Measurements from ENCODE around the gene ATL2.

The ATL2 gene

DNA sequence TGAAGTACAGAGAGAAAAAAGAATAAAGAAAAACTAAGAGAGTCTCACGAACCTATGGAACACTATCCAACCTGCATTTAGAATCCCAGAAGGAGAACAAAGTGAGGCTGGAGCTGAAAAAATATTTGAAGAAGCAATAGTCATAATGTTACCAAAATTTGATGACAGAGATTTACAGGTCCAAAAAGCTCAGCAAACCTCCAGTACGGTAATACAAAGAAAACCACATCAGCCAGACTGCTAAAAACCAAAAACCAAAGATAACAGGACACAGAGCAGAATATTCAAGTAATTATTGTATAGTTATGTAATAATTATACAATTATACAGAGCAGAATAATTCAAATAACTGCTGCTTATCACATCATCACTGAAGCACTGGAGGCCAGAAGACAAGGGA lies 23.7 kb downstream of the ATL2 start:
- in situ Hi-C loops (cut with HindIII; ENCODE audit: low pct_ligation_motif_present, low sequenced_read_pairs): no loop called here
- no peak for DNase-seq
- H3K36me3 ChIP-seq (replicated peaks): no peaks in the 10 kb centered on the region
- TF ChIP-seq, protein P1, sequence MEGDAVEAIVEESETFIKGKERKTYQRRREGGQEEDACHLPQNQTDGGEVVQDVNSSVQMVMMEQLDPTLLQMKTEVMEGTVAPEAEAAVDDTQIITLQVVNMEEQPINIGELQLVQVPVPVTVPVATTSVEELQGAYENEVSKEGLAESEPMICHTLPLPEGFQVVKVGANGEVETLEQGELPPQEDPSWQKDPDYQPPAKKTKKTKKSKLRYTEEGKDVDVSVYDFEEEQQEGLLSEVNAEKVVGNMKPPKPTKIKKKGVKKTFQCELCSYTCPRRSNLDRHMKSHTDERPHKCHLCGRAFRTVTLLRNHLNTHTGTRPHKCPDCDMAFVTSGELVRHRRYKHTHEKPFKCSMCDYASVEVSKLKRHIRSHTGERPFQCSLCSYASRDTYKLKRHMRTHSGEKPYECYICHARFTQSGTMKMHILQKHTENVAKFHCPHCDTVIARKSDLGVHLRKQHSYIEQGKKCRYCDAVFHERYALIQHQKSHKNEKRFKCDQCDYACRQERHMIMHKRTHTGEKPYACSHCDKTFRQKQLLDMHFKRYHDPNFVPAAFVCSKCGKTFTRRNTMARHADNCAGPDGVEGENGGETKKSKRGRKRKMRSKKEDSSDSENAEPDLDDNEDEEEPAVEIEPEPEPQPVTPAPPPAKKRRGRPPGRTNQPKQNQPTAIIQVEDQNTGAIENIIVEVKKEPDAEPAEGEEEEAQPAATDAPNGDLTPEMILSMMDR (IDR thresholded peaks at IDR 0.05; ENCODE audit: low read depth, low read length, missing control alignments): no peak
- no peak overlapping the region for H3K27ac ChIP-seq
- H3K4me3 ChIP-seq (ENCODE audit: low read depth, low read length): no peak overlapping the region
- H3K27me3 ChIP-seq (replicated peaks): no peaks in the 10 kb centered on the region

GRCh38 chr2:38352336-38352735 lies 24.7 kb downstream of the ATL2 start:
- Histone ChIP-seq H3K36me3 (replicated peaks) (no peaks in the 10 kb centered on the region), H3K27ac (no peak overlapping the region), H3K27me3 (replicated peaks) (no peaks in the 10 kb centered on the region), H3K4me3 (ENCODE audit: low read depth, low read length) (no peak overlapping the region)
- no peak for DNase-seq
- TF ChIP-seq, protein P1 (IDR thresholded peaks at IDR 0.05; ENCODE audit: low read depth, low read length, missing control alignments): no peak
- in situ Hi-C loops (cut with HindIII; ENCODE audit: low pct_ligation_motif_present, low sequenced_read_pairs): no loop called here

DNA sequence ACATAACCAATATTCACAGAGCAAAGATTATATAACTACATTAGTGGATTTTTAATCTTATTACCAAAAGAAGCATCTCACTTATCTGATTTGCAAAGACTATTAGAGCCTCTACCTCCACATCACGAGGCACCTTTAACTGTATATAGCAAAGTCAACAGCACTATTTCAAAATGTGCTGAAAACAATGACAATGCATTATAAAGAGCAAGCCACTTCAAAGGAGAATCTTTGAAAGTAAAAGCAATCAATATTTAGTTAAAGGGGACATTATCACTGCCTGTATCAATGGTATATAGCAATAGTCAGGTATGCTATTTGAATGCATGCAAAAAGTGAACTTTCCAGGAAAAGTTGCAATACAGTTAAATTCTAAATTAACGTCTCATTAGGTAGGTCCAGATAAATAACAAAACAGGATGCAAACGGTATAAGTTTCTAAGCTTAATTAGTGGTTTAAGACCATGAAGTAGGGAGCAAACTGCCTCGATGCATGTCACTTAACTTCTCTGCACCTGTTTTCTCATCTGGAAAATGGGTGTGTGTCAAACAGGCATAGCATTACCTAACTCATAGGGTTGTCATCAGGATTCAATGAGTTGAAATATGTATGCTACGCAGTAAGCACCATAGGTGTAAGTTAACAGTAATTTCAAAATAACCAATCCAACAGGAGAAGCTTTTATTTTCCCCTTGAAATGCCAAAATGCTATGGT lies 31.6 kb downstream of the ATL2 start:
- H3K27me3 ChIP-seq (replicated peaks): no peaks in the 10 kb centered on the region
- TF ChIP-seq, protein P1 (IDR thresholded peaks at IDR 0.05; ENCODE audit: low read depth, low read length, missing control alignments): no peak
- DNase-seq: no peak
- in situ Hi-C loops (cut with HindIII; ENCODE audit: low pct_ligation_motif_present, low sequenced_read_pairs): no loop called here
- H3K27ac ChIP-seq: no peak overlapping the region
- no peak overlapping the region for H3K4me3 ChIP-seq (ENCODE audit: low read depth, low read length)
- peaks cover 6% of the 10 kb centered on the region for H3K36me3 ChIP-seq (replicated peaks)

DNA sequence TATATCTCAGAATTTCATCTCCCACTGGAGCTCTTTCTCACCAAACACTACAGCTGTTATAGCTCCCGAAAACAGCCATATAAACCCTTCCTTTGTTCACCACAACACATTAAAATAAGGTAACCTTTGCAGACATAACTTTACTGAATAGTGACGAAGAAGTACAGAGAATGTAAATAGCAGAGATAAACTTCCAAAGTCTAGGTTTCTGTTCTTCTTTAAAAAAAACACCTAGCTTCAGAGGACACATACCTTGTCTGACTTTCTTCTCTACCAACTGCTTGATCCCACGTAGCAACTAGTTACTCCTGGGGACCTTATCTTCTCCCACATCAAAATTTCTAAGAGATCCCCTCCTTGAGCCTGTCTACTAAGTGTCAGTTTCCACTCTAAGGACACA lies 32.3 kb downstream of the ATL2 start:
- no peak for DNase-seq
- in situ Hi-C loops (cut with HindIII; ENCODE audit: low pct_ligation_motif_present, low sequenced_read_pairs): no loop called here
- no peak overlapping the region for H3K4me3 ChIP-seq (ENCODE audit: low read depth, low read length)
- peaks cover 6% of the 10 kb centered on the region for H3K36me3 ChIP-seq (replicated peaks)
- no peak overlapping the region for H3K27ac ChIP-seq
- H3K27me3 ChIP-seq (replicated peaks): no peaks in the 10 kb centered on the region
- TF ChIP-seq, protein P1 (IDR thresholded peaks at IDR 0.05; ENCODE audit: low read depth, low read length, missing control alignments): no peak

- TF ChIP-seq, protein P1 (IDR thresholded peaks at IDR 0.05; ENCODE audit: low read depth, low read length, missing control alignments): no peak
- no peak overlapping the region for H3K4me3 ChIP-seq (ENCODE audit: low read depth, low read length)
- no peak for DNase-seq
- in situ Hi-C loops (cut with HindIII; ENCODE audit: low pct_ligation_motif_present, low sequenced_read_pairs): no loop called here
- H3K27me3 ChIP-seq (replicated peaks): no peaks in the 10 kb centered on the region
- H3K36me3 ChIP-seq (replicated peaks): peaks cover 6% of the 10 kb centered on the region
- H3K27ac ChIP-seq: no peak overlapping the region
Observed at GRCh38 chr2:38343212-38343611, 33.9 kb downstream of the ATL2 start.

DNA sequence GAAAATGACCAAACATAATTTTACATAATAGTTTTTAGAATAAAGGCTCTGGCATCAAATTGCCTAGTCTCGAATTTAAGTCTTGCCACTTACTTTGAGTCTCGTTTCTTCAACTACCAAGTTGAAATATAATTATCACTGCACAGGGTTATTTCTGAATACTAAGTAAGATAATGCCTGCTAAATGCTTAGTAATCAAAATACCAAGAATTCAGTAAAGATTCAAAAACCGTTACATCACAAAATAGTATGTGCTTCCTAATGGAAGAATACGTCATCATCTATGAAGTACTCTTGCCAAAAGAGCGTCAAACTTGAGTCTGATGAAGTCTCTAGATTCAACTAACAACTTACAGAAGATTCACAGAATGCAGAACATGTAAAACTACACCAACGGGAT lies 40.5 kb downstream of the ATL2 start:
- in situ Hi-C loops (cut with HindIII; ENCODE audit: low pct_ligation_motif_present, low sequenced_read_pairs): no loop called here
- DNase-seq: no peak
- TF ChIP-seq, protein P1 (IDR thresholded peaks at IDR 0.05; ENCODE audit: low read depth, low read length, missing control alignments): no peak

More for the DNA sequence above, 40.5 kb downstream of the ATL2 start:
- H3K27me3 ChIP-seq (replicated peaks): no peaks in the 10 kb centered on the region
- no peak overlapping the region for H3K27ac ChIP-seq
- peaks cover 3% of the 10 kb centered on the region for H3K36me3 ChIP-seq (replicated peaks)
- H3K4me3 ChIP-seq (ENCODE audit: low read depth, low read length): no peak overlapping the region
